GM13976 (cell line): Measurements from ENCODE around the gene KCNMA1.

Experiments
- DNase-seq: peaks from one replicate; pipeline ENCODE4 v3.0.0; 2012; ENCODE audit warnings: low spot score
- CTCF ChIP-seq: IDR thresholded peaks from 2 replicates; pipeline ENCODE4 v1.5.1; 2012; ENCODE audit warnings: borderline replicate concordance, mild to moderate bottlenecking; ENCODE audit not compliant: insufficient read depth; ENCODE audit errors: extremely low read depth, missing control alignments, control extremely low read depth
- in situ Hi-C: fragments of 300-500 bp; cut with MboI; formaldehyde crosslinking; loops from one replicate; pipeline ENCODE4 v1.12.0; 2022; ENCODE audit warnings: low sequenced_read_pairs, mixed read lengths, inconsistent platforms; ENCODE audit not compliant: unreplicated experiment

KCNMA1 gene

GRCh38 chr10:76920581-76920980 lies 717.0 kb downstream of the KCNMA1 start:
- no peak for TF ChIP-seq CTCF
- DNase-seq = no peak
- in situ Hi-C loops = no loop called here

GRCh38 chr10:76918106-76918505 lies 719.5 kb downstream of the KCNMA1 start:
- no peak for TF ChIP-seq CTCF
- DNase-seq = no peak
- in situ Hi-C loops = no loop called here

GRCh38 chr10:76917071-76917470 lies 720.5 kb downstream of the KCNMA1 start:
- in situ Hi-C loops = no loop called here
- no peak for DNase-seq
- no peak for TF ChIP-seq CTCF

- in situ Hi-C loops = no loop called here
- TF ChIP-seq CTCF = no peak
- no peak for DNase-seq
Observed at GRCh38 chr10:76916536-76916935, 721.1 kb downstream of the KCNMA1 start.

- in situ Hi-C loops = no loop called here
- TF ChIP-seq CTCF = no peak
- DNase-seq = no peak
Observed at GRCh38 chr10:76915316-76915715, 722.3 kb downstream of the KCNMA1 start.

GRCh38 chr10:76911184-76911583 lies 726.4 kb downstream of the KCNMA1 start:
- DNase-seq = no peak
- no peak for TF ChIP-seq CTCF
- in situ Hi-C loops = no loop called here
